GM10266 (cell line): ENCODE measurements around the gene AOPEP.

Experiments
- DNase-seq: peaks from one replicate; pipeline ENCODE4 v3.0.0; 2012; ENCODE audit errors: extremely low spot score
- TF ChIP-seq, protein P1 (sequence below): IDR thresholded peaks from 2 replicates; pipeline ENCODE4 v1.5.1; 2012; ENCODE audit warnings: mild to moderate bottlenecking, low read depth; ENCODE audit not compliant: control insufficient read depth, insufficient read depth; ENCODE audit errors: missing control alignments

AOPEP gene

DNA sequence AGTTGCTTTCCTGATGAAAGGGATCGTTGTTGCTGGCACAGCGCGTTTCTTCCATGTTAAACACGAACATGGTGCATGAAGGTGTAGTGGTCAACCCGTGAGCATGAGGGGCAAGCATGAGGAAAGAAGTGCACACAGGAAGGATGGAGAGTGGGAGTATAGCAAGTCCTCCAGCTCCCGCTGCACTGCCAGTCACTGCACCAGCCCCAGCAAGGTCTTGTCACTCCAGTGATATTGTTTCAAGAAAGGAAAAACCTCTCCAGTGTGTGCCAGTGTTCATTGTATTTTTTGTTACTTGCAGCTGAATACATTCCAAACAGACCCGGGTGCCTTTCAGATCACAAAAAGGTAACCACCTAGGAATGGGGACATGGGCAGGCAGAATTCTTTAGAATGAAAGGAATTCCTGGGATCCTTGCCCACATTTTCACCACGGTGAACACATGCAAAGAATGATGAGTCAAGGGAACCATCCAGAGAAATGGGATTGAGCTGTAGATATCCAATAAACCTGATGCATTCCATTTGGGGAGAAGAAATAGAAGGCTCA lies 186.3 kb downstream of the AOPEP start:
- TF ChIP-seq, protein P1, sequence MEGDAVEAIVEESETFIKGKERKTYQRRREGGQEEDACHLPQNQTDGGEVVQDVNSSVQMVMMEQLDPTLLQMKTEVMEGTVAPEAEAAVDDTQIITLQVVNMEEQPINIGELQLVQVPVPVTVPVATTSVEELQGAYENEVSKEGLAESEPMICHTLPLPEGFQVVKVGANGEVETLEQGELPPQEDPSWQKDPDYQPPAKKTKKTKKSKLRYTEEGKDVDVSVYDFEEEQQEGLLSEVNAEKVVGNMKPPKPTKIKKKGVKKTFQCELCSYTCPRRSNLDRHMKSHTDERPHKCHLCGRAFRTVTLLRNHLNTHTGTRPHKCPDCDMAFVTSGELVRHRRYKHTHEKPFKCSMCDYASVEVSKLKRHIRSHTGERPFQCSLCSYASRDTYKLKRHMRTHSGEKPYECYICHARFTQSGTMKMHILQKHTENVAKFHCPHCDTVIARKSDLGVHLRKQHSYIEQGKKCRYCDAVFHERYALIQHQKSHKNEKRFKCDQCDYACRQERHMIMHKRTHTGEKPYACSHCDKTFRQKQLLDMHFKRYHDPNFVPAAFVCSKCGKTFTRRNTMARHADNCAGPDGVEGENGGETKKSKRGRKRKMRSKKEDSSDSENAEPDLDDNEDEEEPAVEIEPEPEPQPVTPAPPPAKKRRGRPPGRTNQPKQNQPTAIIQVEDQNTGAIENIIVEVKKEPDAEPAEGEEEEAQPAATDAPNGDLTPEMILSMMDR, result no peak
- no peak for DNase-seq

DNA sequence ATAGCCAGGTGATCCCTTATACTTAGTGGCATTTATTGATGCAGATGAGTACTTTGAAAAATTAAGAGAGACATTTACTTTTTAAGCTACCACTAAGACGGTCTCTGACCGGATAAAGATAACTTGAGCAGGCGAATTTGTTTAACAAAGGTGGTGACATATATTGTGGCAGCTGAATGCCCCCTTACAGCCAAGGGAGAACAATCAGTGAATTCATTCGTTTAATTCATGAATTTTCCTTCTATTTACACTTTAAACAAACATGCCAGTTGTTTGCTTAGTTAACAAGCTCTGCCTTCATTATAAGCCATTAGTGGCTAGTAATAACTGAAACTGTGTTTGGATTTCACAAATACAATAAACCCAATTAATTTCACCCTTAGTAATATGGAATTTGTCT lies 187.1 kb downstream of the AOPEP start:
- no peak for DNase-seq
- TF ChIP-seq, protein P1, result no peak

DNA sequence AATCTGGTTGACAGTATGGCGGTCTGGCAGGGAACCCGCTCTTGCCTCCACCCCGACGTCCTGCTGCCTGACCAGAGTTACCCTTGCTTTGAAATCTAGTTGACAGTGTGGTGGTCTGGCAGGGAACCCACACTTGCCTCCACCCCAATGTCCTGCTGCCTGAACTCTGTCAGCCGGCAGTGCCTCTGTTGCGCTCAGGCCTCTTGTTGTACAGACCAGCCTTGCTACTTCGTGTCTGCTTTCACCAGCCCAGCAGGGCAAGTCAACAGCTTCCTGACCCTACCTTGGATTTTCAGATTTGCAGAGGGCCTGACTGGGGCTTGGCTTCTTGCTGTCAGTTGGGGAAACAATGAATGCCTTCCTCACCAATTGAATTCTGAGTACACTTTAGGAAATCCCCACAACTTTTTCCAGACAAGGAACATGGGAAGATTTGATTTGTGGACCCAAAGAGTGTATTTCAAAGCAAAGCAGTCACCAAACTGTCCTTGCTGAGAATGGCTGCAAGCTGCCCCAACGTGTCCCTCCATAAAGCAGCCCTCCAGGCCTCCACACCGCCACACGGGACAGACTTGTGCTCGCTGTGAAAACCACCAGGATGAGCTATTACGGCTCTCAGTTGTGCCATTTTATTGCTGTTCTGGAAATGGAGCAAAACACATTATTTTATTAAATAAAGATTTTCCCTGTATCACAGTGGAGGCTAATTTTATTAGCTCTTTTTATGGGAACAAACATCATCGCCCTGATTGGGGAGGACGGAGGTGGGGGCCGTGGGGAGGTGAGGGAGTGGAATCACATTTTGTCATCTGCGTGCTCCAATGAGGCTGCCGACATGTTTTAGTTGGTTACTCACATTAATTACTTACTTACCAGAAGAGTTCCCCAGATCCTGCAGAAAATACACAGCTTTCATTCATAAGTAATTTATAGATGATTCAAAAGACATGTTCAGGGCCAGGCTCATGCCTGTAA lies 189.3 kb downstream of the AOPEP start:
- DNase-seq, result no peak
- TF ChIP-seq, protein P1, result no peak

DNA sequence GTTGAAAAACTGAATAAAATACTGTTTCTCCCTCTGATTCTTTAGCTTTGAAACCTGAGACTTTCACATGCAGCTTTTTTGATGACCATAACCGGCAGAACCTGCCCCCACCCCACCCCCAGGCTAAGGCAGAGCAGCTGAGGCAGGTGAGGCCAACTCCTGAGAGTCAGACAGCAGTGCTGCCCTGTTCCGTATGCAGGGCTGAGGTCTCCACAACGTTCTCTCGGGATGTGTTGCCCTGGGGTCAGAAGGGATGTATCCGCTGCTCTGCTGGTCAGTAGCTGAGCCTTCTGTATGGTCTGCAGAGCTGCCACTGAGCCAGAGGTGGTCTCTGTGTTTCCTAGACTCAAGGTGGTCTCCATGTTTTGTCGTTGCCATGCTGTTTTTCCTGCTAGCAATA lies 190.5 kb downstream of the AOPEP start:
- no peak for DNase-seq
- TF ChIP-seq, protein P1, result no peak

DNA sequence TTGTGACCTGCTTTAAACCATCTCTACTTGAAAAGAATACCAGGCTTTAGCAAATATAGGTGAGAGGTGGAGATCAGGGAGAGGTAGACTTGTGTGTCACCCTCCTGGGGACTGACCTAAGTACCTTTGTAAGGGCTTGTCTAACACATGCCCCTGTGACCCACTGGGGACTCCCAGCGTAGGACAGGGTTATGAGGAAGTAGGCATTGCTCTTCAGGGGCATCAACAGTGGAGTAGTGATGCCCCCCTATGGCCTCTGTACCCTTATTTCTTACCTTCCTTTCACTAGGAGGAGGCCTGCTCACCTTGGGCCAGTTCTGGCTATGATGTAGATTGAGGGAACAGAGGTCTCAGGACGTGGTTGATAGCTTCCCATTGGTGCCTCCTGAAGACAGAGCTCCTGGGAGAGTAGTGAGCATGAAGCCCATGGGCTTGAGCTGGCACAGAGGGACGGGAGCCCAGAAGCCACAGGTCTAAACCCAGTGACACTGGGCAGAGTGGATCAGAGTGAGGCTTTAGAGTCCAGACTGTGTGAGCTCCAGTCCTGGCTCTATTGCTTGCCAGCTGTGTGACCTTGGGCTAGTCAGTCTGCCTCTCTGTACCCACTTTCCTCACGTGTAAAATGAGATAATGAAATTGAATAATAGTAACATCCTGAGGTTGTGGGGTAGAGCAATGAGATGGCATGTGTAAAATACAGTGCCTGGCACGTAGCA lies 191.7 kb downstream of the AOPEP start:
- TF ChIP-seq, protein P1, result peak; percentile 30
- peak; percentile 53 for DNase-seq

DNA sequence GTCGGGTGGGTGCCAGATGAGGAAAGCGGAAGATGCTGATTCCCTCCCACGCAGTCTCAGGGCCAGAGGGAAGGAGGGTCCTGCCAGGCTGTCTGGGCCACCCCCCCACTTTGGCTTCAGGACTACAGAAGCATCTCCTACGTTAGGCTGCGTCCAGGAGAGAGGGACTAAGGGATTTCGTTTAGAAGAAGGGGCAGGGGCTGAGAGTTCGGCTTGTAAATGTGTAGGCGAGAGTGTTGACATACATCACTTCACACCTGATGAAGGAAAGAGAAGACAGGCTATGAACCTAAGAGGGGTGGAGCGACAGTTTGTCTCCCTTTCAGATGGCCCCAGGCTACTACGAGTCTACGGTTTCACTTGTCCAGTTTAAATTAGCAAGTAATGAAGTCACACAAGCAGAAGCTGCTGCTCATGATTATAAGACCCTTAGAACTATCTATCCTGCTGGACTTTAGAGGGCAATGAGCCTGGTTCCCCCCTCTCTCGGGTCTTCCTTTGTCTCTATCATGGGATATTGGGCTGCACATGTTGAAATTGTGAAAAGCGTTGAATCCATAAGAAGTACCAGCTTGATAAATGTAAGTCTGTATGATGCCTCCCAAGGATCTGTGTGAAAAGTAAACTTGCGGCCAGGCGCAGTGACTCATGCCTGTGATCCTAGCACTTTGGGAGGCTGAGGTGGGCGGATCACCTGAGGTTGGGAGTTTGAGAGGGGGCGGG lies 193.0 kb downstream of the AOPEP start:
- TF ChIP-seq, protein P1, result no peak
- DNase-seq, result no peak
